CD4-positive, alpha-beta T cell treated with Interleukin-12 subunit alpha and Interleukin-12 subunit beta, for 1 hour (primary cell): Measurements from ENCODE around the gene WARS2.

Source experiments
- DNase-seq: peaks from one replicate; pipeline ENCODE4 v3.0.0-alpha.2; 2020

The WARS2 gene

DNA sequence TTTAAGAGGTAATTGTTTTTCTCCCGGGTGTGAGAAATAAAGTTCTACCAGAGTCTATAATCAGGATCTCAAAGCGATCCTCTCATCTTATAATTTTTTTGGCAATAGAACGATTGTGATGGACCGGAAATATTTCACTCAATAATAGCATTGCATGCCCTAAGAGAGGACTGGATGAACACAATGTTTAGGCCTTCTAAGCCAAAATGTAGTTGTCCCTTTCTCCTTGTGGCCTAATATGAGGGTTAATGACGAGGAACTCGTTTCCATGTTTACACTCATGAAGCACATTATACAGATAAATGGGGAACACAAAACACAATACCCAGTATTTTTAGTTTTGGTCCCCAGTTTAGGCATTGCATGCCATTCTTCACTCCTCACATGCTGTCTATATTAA, 158.2 kb downstream of the WARS2 start:
- DNase-seq, result no peak

GRCh38 chr1:118981436-118981835, 159.0 kb downstream of the WARS2 start:
- no peak for DNase-seq
